Measurements from ENCODE around the gene DPYD.

Gene DPYD

DNA sequence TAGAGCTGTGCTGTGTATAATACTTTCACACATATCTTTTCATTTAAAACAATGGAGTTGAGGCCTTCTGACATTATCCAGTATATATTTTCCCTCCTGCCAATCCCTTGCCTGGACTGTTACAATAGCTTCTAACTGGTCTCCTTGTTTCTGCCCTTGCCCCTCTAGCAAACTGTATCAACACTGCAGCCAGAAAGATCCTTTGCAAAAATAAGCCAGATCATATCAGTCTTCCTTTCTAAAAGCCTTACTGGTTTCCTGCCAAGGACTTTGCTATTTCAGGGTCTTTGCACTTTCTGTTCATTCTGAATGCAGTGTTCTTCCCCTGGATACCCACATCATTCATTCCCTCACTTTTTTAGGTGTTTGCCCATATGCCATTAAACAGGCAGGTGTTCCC, 829.2 kb downstream of the DPYD start:
- no peak for DNase-seq (ENCODE audit: low read depth in 2 of 2)

DNA sequence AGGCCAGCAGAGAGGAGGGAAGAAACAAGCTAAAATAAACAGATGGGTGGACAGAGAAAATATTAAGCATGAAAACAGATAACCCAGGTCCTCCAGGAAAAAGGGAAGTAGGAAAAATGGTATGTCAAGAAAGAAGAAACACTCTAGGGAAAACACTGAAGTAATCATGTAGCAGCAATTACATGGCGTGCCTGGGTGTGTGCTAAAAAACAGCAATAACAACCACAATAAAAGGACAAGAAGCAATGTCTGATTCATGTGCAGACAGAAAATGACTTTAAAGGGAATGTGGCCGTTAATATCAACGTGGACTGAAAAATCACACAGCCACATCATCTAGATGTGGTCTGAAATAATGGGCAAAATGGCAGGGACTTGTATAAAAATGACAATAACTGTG, 829.6 kb downstream of the DPYD start:
- no peak for DNase-seq (ENCODE audit: low read depth in 2 of 2)

DNA sequence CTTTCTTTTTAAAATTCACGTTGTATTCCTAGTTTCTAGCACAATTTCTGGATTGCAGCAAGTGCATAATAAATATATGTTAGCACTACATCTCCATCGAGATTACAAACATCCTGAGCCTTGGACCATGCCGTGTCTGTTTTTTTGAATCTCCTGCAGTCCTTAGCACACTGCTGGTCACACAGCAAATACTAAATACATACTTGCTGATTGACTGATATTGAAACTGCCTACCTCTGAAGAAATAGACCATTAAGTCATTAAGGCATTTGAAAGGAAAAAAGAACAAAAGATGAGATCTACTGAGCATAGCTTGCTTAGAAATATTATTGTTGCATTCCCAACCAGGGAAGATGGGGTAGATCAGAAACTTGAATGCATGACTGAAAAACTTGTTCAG, 830.1 kb downstream of the DPYD start:
- DNase-seq (ENCODE audit: low read depth in 2 of 2): no peak

DNA sequence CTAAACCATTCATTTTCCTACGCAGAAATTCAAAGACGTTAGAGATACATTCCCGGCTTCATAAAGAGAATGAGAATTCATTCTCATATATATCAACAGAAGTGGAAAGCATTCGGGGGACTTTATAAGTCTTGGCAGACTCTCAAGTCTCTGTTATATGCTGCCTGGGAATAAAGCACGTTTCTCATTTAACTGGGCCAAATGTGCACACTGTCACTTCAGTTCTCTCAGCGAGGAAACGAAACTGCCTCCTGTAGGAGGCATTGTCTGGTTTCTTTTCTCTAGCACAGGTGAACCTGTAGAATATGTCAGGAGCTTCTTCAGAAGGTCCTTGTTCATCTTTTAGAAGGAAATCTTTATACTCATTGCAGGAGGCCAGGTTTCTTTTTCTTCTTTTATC, 831.7 kb downstream of the DPYD start:
- no peak for DNase-seq (ENCODE audit: low read depth in 2 of 2)

DNA sequence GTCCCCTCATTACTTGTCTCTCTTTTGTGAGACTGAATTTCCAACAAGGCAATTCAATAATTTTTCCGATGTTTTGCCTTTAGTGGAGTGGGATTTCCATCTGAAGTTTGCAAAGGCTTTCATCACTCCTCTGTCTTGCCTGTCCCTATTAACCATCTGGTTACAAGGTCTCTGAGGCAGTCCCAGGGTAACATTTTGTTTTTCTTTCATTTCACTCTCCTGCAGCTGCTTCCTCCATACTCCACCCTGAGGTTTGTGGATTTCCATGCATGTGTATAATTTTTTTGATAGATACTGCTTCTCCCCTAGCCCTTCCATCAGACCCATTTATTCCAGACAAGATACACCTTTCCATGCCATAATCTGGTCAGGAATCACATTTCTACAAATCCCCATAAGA, 832.4 kb downstream of the DPYD start:
- no peak for DNase-seq (ENCODE audit: low read depth in 2 of 2)

DNA sequence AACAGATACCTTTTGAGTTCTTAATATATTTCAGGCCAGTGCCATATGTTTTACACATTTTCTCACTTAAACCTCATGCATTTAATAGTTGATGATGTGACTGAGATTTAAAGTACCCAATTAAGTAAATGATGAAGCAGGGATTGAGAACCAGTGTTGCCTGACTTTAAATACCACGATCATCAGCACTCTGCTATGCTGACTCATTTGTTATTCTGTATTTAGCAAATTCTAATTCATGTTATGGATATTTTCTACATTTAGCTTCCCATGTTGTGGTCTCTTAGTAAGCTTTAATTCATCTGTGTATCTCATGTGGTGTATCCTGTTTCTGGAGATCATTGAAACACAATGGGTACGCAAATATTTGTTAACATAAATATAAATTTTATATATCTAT, 836.3 kb downstream of the DPYD start:
- DNase-seq (ENCODE audit: low read depth in 2 of 2): no peak

DNA sequence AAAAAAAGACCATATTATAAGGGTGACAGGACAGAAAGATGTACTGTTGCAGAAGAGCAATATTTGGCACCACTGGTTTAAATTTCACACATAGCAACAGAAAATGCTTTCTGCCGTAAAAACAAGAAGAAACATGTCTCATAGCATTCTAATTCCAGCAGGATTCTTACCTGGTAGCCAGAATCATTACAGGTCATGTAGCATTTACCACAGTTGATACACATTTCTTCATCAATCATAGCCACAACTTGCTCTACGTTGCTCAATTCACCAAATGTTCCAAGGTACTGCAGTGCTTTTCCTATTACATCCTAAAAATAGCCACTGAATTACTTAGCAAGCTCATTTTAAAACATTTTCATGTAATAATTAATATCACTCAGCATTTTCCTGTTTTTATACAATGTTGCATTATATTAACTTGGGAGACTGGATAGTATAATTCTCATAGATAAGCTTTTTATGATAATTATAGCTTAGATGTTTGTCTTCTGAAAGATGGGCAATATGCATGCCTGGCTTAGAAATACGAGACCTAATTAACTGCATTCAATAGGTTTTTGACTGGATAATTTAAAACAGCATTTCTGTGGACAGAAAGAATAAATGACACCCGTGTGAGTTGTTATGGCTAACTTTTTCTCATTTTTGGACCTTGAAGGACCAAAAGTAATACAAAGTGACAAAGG, 838.5 kb downstream of the DPYD start:
- DNase-seq (ENCODE audit: low read depth in 2 of 2): no peak

DNA sequence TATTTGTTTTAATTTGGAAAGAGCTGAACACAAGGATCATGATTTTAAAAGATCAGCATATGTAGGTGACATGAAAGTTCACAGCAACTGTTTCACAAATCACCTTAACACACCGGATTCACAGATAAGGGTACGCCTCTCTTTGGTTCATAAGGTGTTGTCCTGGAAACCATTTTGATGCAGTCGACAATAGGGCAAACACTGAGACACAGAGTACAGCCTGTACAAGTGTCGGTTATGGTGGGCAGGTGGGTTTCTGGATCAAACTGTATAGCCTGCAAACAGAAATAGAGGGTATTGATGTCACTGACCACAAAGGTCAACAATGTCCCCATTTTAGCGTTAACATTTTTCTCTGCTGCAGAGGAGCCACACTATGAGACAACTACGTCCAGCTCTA, 842.0 kb downstream of the DPYD start:
- DNase-seq (ENCODE audit: low read depth in 2 of 2): no peak

DNA sequence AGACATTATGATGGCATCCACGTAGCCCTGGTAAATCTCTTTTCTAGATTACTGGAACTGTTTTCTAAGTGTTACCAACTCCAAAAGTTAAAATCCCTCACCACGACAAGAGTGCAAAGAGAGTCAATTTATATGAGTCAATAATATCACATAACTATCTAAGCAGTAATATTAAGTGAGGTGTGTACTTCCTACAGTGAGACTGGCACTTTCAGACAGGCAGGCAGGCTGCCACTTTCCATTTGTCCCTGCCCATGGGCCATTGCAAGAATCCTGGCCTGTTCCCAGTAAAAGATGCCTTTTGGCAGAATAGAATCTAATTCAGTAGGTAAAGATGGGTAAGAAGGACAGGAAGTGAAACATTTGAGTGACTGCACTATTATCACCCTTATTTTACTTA, 843.6 kb downstream of the DPYD start:
- no peak for DNase-seq (ENCODE audit: low read depth in 2 of 2)

DNA sequence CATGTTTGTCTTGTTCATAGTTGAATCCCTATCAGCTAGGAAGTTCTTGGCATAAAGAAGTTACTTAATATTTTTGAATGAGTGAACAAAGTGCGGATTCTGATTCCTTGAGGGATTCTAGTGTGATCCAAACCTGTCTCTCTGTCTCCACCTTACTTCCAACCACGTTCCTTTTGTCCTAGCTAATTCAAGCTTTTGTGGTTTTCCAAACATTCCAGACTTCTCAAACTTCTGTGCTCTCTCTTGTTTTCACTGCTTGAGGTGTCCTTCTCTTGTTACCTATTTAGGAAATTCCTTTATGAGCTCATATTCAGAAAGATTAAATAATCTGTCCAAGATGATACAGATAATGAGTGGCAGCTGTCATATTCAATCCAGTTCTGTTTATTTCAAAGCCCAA, 846.1 kb downstream of the DPYD start:
- DNase-seq (ENCODE audit: low read depth in 2 of 2): no peak

DNA sequence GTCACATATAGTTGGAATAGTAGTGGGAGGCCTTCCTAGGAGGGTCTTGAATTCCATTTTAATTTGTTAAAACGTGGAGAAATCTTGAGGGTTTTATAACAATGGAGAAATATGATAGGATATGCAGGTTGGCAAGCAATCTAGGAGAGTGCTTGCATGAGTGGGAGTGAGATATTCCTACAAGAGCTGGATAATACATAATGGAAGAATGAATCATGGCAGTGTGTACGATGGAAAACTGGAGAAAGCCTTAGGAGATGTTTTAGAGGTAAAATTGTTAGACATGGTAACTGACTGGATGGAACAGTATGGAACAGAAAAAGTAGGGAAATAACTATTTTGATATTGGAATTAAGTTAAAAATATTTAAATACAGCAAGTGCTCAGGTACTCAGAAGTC, 846.9 kb downstream of the DPYD start:
- no peak for DNase-seq (ENCODE audit: low read depth in 2 of 2)

DNA sequence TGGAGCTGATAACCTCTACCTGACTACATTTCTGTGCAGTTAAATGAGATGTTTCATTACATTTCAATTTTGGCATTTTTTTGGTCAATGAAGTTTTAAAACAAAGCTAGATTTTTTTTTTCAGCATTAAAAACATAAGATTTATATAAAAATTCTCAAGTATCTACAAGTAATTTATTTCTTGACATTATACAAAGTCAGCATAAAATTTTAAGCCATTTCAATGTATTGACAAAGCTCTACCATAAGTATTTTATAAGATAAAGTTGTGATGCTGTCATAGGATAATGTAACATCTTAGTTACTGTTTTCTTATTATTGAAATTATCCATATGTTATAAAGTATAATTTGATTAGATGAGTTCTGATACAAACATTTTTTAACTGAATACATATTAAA, 847.7 kb downstream of the DPYD start:
- DNase-seq (ENCODE audit: low read depth in 2 of 2): no peak

DNA sequence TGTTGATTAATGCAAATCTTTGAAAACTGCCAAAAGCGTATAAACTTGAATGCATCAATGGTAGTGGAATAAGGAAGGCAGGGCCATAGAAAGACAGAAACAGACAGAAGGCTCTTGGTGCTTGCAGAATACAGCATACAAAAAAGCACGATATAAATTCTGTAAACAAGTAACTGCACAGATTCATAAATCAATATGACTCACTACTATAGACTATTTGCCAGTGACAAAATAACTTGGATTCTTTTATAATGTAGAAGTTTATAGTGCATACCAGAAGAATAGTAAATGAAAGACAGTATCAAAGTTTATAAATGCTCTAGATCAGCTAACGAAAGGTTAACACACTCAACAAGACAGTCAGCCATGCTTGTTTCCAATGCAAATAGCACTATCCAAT, 849.7 kb downstream of the DPYD start:
- no peak for DNase-seq (ENCODE audit: low read depth in 2 of 2)

DNA sequence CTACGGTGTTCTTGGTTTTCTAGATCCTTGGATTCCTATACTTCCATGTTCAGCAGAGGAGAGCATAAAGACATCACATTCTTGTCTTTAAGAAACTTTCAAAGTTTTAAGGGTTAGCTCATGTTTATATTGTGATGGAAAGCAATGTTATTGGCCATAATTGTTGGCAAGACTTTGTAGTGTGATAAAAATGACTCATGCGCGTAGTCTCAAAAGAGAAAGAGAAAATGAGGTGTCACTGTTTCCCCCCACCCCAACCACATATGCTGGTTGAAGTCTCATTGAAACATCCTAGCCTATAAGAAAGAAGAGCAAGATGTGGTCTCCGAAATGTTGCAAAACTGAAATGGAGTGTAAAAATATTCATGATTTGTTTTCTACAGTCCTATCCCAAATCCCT, 850.5 kb downstream of the DPYD start:
- DNase-seq (ENCODE audit: low read depth in 2 of 2): no peak

DNA sequence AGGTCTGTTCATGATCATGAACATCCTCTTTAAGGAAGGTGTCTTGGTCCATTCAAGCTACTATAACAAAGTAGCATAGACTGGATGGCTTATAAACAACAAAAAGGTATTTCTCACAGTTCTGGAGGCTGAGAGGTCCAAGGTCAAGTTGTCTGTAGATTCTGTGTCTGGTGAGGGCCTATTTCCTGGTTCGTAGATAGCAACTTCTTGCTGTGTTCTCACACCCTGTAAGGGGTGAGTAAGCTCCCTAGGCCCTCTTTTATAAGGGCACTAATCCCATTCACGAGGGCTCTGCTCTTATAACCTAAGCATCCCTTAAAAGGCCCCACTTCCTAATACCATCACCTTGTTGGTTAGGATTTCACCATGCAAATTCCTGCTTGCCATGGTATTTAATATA, 851.5 kb downstream of the DPYD start:
- no peak for DNase-seq (ENCODE audit: low read depth in 2 of 2)

DNA sequence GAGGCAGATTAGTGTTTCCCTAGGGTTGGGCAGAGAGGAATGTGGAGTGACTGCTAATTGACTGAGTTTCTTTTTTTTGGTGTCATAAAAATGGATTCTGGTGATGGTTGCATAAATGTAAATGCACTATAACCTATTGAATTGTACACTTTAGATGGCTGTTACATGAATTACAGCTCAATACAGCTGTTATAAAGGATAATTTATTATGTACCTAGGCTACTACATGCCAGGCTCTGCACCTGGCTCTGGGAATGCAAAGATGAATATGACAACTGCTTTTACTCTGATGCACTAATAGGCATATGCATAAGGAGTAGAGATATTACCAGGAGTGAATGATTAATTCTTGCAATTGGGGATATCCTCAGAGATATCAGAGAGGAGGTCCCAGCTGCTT, 854.0 kb downstream of the DPYD start:
- DNase-seq (ENCODE audit: low read depth in 2 of 2): no peak

DNA sequence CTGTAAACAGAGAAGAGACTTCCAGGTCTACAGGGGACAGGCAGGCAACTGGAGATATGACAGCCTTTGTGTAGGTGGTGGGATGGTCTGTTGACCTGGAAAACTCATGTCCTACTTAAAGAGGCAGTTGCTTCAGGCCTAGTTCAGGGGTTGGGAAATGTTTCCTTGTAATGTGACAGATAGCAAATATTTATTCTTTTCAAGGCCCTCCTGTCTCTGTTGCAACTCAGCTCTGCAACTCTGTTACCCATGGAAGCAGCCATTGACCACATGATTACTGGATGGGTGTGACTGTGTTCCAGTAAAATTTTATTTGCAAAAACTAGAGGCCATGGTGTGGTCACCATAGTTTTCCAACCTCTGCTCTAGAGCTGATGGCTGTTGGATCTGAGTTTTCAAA, 857.3 kb downstream of the DPYD start:
- DNase-seq (ENCODE audit: low read depth in 2 of 2): no peak

DNA sequence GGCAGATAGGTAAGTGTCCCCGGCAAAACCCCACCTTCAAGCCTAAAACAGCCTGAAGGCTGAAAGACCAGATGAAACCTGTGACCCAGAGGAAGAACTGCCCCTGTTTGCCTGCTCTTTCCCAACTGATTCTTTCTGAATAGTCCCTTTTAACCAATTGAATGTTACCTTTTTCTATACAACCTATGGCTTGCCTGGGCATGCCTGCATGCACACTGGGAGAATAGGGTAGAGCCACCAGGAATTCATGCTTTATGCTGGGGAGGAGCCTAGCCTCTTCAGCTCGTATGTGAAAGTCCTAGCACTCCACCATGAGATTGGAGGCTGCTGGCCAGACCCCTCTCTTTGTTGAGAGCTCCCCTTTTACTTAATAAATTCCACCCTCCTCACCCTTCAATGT, 859.2 kb downstream of the DPYD start:
- no peak for DNase-seq (ENCODE audit: low read depth in 2 of 2)

DNA sequence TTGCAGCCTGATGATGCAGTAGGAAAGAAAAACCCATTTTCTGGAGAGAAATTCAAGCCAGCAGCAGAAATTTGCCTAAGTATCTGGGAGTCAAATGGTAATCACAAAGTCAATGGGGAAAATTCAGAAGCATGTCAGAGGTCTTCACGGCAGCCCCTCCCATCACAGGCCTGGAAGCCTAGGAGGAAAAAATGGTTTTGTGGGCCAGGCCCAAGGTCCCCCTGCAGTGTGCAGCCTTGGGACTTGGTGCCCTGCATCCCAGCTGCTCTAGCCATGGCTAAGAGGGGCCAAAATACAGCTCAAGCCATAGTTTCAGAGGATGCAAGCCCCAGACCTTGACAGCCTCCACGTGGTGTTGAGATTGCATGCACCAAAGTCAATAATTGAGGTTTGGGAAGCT, 864.4 kb downstream of the DPYD start:
- no peak for DNase-seq (ENCODE audit: low read depth in 2 of 2)

DNA sequence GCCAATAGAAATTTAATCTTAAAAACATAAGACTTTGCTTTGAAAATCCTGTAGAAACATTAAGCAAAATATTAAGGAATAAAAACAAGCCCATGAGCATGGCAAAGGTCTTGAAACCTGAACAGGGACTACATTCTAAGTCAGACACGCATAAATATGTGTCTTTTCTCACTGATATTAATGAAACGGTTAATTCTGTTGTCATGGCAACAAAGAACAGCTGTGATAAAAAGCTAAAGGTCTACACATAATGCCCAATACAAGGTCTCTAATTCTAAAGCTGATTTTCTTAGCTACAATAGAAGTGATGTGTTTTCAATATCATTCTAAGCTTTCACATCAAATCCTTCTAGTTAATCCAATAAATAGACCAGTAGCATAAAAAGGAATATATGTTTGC, 867.6 kb downstream of the DPYD start:
- no peak for DNase-seq (ENCODE audit: low read depth in 2 of 2)

DNA sequence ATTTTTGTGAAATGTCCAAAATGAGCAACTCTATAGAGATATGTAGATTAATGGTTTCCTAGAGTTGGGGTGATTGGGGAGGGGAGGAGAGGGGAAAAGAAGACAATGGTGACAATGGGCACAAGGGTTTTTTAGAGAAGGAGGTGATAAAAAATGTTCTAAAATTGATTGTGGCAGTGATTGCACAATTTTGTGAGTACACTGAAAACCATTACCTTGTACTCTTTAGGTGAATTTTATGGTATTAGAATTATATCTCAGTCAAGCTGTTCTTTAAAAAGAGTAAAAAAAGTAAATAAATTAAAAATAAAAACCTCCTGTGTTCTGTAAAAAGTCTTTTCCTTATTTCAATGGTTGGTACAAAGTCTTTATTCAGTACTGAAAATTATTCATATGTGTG, 869.0 kb downstream of the DPYD start:
- no peak for DNase-seq (ENCODE audit: low read depth in 2 of 2)

DNA sequence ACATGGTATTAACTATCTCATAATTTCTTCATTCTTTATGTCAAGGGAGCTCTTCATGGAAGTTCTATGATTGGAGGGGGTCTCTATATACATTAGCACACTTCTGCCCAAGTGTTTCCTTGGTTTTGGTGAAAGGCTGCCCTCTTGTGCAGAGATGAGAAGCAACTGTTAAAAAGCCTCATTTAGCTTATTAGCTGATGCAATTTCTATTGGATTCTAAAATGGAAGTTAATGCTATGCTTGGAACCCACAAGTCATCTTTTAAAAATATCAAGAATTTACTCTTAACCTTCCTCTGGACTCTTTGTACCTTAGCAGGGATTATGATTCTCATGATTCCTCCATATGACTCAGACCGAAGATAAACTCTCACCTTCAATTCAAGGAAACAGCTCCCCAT, 870.3 kb downstream of the DPYD start:
- no peak for DNase-seq (ENCODE audit: low read depth in 2 of 2)

DNA sequence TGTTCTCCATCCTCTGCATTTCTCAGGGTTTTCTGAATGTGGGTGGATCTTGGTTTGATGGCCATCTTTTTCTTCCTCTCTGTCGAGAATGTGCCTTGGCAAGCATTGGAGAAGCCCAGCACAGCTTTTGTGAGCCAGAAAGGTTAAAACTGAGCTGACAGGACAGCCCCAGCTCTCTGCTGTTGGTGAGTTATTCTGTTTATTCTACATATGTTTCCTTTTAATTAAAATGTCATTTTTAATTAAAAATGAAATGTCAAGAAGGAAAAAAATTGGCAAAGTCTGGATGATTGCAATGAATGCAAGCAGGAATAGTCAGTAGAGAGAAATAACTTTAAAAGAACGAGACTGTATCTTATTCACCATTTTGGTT, 873.4 kb downstream of the DPYD start:
- DNase-seq (ENCODE audit: low read depth in 2 of 2): no peak

DNA sequence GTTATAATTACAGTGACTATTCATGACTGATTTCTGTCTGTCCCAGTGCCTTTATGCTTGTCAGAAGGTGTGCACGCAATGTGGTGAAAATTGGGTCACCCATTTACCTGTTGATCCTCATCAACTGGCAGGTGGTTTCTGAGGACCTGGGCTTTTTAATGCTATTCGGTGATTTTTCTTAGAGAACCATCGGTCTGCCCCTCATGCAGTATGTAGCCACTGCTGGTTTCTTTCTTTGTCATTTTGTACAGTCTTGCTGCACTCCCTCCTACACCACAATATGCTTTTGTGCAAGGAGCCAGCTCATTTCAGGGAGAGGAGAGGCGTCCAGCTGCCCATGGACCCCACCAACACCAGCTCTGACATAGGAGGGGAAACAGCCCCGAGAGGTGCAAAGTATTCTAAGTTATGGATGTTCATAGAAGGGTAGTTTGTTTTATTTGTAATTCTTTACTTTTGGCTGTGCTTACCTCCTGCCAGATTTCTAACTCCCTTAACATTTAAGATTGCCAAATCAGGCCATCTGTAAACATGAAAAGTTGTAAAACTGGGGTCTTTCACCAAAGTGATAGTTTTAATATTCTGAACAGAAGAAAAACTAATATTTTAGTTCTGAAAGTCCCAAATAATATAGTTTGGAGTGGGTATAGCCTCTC, 873.9 kb downstream of the DPYD start:
- no peak for DNase-seq (ENCODE audit: low read depth in 2 of 2)
